NOMO-1 treated with DMSO at 0.1 percent for 48 hours (cell line): ENCODE measurements around the gene SF3A2.

ENCODE experiments used
- DNase-seq: peaks from one replicate; lab custom pipeline; 2025; ENCODE audit not compliant: unreplicated experiment; lab: John Stamatoyannopoulos, UW

Gene SF3A2

DNA sequence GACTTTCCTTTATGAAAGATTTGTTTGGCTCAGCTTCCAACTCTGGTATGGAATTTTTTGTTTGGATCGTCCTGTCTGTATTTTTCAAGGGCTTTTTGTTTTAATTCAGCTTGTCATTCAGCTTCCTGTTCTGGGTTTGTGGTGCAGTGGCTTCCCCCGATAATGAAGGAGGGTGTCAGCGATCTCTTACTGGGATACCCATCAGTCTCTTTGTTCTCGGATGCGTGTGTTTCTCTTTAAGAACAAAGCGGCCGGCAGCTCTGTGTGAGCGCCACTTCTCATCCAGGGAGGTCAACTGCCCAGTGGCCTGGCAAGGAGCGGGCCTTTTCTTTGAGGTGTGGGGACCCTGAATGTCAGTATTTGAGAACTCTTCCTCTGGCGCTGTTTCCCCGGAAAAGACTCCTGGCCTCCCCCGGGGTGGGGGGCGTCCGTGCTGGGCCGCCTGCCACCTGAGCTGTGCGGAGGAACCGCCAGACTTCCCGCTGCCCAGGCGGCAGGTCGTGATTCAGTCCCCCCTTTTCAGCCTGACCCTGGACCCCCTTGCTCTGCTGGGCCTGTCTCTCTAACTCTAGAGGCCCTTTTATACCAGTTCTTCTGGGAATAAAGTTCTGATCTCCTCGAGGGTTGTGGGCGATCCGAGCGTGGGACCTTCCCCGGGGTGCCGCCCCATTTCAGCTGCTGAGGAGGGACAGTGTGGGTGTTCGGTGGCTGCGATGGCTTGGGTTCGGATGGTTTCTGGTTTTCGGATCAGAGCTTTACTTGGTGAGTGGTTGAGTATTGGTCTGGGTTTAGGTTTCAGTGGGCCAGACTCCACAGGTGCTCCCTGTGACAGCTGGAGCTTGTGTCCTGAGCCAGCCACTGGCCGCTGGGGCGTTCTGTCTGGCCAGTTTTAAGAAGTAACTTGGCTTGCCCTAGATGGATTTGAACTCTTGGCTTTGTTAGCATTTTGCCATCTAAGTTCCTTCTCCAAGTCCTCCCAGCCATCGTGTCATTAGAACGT, 3.4 kb downstream of the SF3A2 start:
- DNase-seq = no peak

- DNase-seq = no peak
Measured at GRCh38 chr19:2240881-2241760, 4.5 kb downstream of the SF3A2 start.

- DNase-seq = no peak
Measured at GRCh38 chr19:2242092-2242537, 5.5 kb downstream of the SF3A2 start.

DNA sequence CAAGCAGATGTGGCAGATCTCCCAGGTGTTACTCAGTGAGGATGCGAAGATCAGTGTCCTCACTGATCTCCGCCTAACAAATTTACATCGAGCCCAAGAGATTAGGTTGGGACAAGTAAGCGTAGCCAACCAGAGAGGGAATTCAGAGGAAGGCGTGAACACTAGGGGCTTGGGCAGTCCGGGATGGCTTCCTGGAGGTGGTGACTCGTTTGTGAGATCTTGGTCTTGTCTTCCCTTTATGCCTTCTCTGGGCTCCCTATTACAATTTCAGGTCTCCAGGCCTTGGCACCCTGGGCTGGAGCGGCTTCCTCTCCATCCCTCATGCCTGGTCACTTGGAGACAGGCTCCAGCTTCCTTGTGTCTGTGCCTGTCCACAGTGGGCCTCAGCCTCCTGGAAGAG, 6.2 kb downstream of the SF3A2 start:
- no peak for DNase-seq

GRCh38 chr19:2243274-2244124, 6.9 kb downstream of the SF3A2 start:
- no peak for DNase-seq

- DNase-seq = no peak
Measured at GRCh38 chr19:2244125-2244411, 7.4 kb downstream of the SF3A2 start.

- no peak for DNase-seq
Measured at GRCh38 chr19:2244486-2244885, 7.9 kb downstream of the SF3A2 start.

DNA sequence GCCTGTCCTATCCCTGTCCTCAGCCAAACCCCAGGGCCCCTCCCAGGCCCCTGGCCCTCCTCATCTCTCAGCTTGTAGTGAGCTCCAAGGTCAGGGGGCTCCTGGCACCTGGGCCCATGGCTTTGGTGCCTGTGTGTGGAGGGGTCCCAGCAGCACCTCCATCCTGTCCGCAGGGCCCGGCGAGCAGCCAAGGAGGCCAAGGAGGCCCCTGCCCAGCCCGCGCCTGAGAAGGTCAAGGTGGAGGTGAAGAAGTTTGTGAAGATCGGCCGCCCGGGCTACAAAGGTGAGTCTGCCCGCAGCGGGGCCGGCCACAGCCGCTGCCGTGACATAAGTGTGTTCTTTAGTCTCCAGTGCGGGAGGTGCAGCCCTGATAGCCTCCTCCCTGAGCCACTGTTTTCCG, 8.6 kb downstream of the SF3A2 start:
- no peak for DNase-seq

- no peak for DNase-seq
Measured at GRCh38 chr19:2246014-2246620, 9.5 kb downstream of the SF3A2 start.

DNA sequence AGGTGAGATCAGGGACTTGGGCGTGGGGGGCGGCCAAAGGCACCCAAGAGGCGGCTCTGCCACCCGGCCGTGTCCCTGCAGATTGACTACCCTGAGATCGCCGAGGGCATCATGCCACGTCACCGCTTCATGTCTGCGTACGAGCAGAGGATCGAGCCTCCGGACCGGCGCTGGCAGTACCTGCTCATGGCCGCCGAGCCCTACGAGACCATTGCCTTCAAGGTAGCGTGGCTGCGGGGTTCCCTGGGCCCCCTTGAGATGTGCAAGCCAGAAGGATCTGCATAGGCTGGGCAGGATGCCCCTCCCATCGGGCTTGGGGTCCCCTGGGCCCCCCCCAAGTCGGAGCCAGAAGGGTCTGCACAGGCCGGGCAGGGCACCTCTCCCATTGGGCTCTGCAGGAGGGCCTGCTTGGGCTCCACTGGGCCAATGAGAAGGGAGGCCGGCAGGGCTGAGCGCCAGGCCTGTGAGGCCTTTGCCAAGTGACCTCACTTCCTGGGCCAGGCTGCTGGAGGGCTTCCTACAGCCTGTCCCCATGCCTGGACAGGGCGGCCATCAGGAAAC, 10.3 kb downstream of the SF3A2 start:
- no peak for DNase-seq

DNA sequence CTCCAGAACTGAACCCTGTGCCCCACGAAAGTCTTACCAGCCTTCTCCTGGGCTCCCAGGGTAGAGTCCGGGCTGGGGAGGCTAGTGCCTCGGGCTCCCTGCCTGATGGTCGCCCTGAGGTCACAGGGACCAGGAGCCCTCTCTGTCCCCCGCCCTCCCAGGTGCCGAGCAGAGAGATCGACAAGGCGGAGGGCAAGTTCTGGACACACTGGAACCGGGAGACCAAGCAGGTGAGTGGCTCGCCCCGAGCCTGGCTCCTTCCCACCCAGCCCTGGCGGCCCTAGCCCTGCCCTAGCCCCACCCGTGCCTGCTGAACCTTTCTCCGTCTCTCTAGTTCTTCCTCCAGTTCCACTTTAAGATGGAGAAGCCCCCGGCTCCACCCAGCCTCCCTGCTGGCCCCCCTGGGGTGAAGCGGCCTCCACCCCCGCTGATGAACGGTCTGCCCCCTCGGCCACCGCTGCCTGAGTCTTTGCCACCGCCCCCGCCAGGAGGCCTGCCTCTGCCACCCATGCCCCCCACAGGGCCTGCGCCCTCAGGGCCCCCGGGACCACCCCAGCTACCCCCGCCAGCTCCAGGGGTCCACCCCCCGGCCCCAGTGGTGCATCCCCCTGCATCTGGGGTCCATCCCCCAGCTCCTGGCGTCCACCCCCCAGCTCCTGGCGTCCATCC, 10.9 kb downstream of the SF3A2 start:
- DNase-seq = no peak

- no peak for DNase-seq
Measured at GRCh38 chr19:2248136-2249009, 11.7 kb downstream of the SF3A2 start.

GRCh38 chr19:2249010-2249866, 12.6 kb downstream of the SF3A2 start, which contains the start of gene AMH:
TSS of gene AMH (plus strand) at chr19:2249323. CDS start at chr19:2249333, 10 bp downstream.
- DNase-seq = no peak

DNA sequence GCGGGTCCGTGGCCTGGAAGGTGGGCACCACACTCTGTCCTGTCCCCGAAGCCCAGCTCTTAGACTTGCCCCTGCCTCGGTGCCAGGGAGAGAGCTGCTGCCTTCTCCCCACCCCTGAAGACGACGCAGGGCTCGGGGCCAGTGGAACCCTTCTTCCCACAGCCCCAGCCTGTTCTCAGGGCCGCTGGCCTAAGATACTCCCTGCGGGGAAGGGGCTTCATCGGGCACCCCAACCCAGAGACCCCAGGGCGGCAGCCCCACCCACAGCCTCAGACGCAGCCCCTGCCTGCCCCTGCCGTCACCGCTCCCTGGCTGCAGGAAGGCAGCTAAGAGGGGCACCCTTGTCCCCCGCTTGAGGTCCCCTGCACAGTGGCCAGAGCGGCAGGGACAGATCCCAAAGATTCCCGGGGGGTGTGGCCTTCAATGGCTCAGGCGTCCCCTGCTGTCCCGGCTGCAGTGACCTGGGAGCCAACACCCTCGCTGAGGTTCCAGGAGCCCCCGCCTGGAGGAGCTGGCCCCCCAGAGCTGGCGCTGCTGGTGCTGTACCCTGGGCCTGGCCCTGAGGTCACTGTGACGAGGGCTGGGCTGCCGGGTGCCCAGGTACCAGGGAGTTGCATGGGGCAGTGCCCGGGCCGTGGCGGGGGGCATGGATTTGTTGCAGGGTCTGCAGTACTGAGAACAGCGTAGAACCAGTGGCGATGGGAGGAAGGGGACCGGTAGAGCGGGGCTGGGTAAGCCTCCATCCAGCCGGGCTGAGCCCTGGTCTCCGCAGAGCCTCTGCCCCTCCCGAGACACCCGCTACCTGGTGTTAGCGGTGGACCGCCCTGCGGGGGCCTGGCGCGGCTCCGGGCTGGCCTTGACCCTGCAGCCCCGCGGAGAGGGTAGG, 13.5 kb downstream of the SF3A2 start:
- DNase-seq = no peak

DNA sequence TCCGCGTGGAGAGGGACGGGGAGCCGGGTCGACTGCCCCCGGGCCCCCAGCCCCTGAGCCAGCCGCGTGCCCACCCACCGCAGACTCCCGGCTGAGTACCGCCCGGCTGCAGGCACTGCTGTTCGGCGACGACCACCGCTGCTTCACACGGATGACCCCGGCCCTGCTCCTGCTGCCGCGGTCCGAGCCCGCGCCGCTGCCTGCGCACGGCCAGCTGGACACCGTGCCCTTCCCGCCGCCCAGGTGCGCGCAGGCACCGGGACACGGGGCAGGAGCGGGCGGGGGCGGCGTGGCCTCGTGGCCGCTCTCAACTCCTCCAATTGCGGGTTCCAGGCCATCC, 14.1 kb downstream of the SF3A2 start:
- no peak for DNase-seq

DNA sequence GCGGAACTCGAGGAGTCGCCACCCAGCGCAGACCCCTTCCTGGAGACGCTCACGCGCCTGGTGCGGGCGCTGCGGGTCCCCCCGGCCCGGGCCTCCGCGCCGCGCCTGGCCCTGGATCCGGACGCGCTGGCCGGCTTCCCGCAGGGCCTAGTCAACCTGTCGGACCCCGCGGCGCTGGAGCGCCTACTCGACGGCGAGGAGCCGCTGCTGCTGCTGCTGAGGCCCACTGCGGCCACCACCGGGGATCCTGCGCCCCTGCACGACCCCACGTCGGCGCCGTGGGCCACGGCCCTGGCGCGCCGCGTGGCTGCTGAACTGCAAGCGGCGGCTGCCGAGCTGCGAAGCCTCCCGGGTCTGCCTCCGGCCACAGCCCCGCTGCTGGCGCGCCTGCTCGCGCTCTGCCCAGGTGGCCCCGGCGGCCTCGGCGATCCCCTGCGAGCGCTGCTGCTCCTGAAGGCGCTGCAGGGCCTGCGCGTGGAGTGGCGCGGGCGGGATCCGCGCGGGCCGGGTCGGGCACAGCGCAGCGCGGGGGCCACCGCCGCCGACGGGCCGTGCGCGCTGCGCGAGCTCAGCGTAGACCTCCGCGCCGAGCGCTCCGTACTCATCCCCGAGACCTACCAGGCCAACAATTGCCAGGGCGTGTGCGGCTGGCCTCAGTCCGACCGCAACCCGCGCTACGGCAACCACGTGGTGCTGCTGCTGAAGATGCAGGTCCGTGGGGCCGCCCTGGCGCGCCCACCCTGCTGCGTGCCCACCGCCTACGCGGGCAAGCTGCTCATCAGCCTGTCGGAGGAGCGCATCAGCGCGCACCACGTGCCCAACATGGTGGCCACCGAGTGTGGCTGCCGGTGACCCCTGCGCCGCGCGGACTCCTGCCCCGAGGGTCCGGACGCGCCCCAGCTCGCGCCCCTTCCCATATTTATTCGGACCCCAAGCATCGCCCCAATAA, 14.8 kb downstream of the SF3A2 start:
- no peak for DNase-seq
